Naive thymus-derived CD8-positive, alpha-beta T cell (primary cell): ENCODE results near the gene DRAM1. TPM values are rescaled to one million over a fixed set of nuclear protein-coding genes. Genes with fewer than 3 reads are reported as not detected.
"Not testable (repeated sequence)": the region's sequence is repeated elsewhere in the genome, so short reads cannot be mapped to it uniquely, and the experiment has no call there.

Source experiments
- ATAC-seq, 2 donors: fragments of 150-1000 bp; cut with Tn5 transposase in 1 of 2; sonication (Bioruptor Pico), chemical (Tn5 transposase) in 1 of 2; 1 replicate in 1 of 2; 2 replicates in 1 of 2; pipeline ENCODE4 v1.10.0; 2021; ENCODE audit warnings: mild to moderate bottlenecking in 2 of 2, moderate library complexity in 2 of 2
- POLR2A ChIA-PET: fragments of 350-600 bp; sonication (Branson Sonifier 250); formaldehyde crosslinking; loops from one replicate; lab custom pipeline; 2021; ENCODE audit warnings: antibody characterized with exemption; lab: Charles Lee
- DNase-seq, 10 donors: peaks; one replicate each; pipeline versions ENCODE4 v3.0.0 to v3.0.0-alpha.2; 2020 to 2022
- H3K27ac Mint-ChIP-seq, 10 donors: one replicate each; pipeline ENCODE4 v1.8.0; 2020 to 2022; ENCODE audit warnings: mild to moderate bottlenecking in 10 of 10, mixed read lengths in 10 of 10, moderate library complexity in 4 of 10, inconsistent platforms in 1 of 10
- H3K27me3 Mint-ChIP-seq, 5 donors: one replicate each; pipeline ENCODE4 v1.8.0; 2021 to 2022; ENCODE audit warnings: mixed read lengths in 5 of 5
- H3K36me3 Mint-ChIP-seq, 3 donors: one replicate each; pipeline ENCODE4 v1.8.0; 2020 to 2022; ENCODE audit warnings: mixed read lengths in 3 of 3, mild to moderate bottlenecking in 2 of 3, inconsistent platforms in 1 of 3
- H3K4me1 Mint-ChIP-seq, 4 donors: one replicate each; pipeline ENCODE4 v1.8.0; 2021 to 2022; ENCODE audit warnings: mixed read lengths in 4 of 4
- H3K4me3 Mint-ChIP-seq, 10 donors: one replicate each; pipeline ENCODE4 v1.8.0; 2020 to 2022; ENCODE audit warnings: mild to moderate bottlenecking in 10 of 10, mixed read lengths in 10 of 10, moderate library complexity in 6 of 10, inconsistent platforms in 1 of 10
- H3K9me3 Mint-ChIP-seq, 9 donors: one replicate each; pipeline ENCODE4 v1.8.0; 2020 to 2022; ENCODE audit warnings: mixed read lengths in 9 of 9, mild to moderate bottlenecking in 3 of 9, inconsistent platforms in 1 of 9, moderate library complexity in 1 of 9
- polyA plus RNA-seq, 3 donors: library from polyadenylated mRNA; unstranded; fragments of 300-500 nt; fragmentation: Illumina TruSeq; gene quantifications; one replicate each; pipeline ENCODE4 v1.2.3, GENCODE V29; 2021
- total RNA-seq, 8 experiments: library from RNA in 2 of 8; stranded (reverse) in 2 of 8; gene quantifications; one replicate each; pipeline ENCODE4 v1.2.3 and lab custom pipeline; 2021 to 2026

DRAM1 gene
- total and polyA plus RNA-seq, 5 experiments from 2014 or later: 1.2 to 3.3 (median 1.6) TPM

DNA sequence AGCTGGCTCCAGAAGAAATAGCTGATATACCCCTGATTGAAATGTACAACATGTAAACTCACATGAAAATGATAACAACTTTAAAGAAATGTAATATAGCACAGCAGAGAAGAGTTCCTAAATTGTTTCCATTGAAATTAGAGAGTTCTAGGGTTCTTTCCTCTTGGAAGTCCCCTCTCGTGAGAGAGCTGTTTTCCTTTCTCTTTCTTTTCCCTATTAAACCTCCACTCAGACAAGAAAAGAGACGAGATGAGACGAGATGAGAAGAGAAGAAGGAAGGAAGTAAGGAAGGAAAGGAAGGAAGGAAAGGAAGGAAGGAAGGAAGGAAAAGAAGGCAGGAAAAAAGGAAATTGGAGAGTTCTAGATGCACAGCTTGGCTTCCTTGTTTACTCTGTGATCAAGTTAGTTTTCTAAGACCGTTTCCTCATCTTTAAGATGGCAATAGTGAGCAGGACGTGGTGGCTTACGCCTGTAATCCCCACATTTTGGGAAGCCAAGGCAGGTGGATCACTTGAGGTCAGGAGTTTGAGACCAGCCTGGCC, 11.9 kb downstream of the DRAM1 start:
- POLR2A ChIA-PET: no interaction called here
- ATAC-seq (no peak), DNase-seq (no peak)
- peaks cover 0 to 9% (median 4%) of the 10 kb centered on the region in 4 donors for H3K4me1 Mint-ChIP-seq
- H3K27me3 Mint-ChIP-seq: no peaks in the 10 kb centered on the region
- no peak overlapping the region for H3K4me3 Mint-ChIP-seq
- no peaks in the 10 kb centered on the region for H3K9me3 Mint-ChIP-seq
- H3K27ac Mint-ChIP-seq: no peak overlapping the region
- H3K36me3 Mint-ChIP-seq: no peaks in the 10 kb centered on the region

DNA sequence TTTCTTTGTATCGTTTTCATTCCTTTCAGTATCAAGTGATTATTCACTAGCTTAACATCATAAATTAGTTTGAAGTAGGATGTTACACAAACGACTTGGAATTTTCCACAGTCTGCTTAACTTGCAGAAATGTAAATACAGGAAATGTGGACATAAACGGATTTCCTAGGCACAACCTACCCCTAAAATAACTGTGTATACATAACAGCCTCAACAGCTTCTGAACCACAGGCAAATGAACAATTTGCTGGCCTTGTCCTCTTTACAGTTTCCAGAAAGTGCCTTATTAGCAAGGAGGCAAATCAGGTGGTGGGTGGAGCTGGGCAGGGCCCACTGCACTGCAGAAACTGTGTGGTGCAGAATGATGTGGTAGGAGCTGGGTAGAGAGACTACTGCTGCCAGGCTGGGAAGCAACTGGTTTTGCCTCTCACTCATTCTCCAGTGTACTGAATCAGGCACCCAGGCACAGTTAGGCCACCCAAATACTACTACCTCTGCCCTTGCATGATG, 14.1 kb downstream of the DRAM1 start:
- POLR2A ChIA-PET: interaction anchor here (0.6 kb wide), 1 partner anchor 24 kb away, joined by 4 read pairs; no protein-coding TSS in a partner anchor
- ATAC-seq (no peak), DNase-seq (no peak)
- Mint-ChIP-seq H3K4me1 (peaks cover 0 to 4% (median 1%) of the 10 kb centered on the region in 4 donors), H3K9me3 (no peaks in the 10 kb centered on the region), H3K27me3 (no peaks in the 10 kb centered on the region), H3K36me3 (no peaks in the 10 kb centered on the region), H3K4me3 (no peak overlapping the region), H3K27ac (no peak overlapping the region)

DNA sequence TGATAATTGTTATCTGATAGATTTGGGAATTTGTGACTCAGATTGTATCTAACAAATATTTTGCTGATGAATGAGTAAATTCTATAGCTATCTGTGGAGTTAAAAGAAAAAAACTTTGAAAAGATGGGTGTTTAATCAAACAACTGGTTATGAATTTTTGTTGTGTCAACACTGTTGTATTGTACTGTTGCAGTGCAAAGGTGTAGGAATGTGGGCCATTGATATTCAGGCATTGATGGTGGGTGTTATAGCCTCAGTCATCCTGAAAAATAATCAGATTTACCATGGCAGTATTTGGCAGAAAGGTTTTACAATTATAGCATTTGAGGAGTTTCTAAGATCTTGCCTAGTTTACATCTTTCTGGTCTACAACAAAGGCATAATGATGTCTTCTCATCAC, 15.4 kb downstream of the DRAM1 start:
- H3K27me3 Mint-ChIP-seq: no peaks in the 10 kb centered on the region
- peaks cover 0 to 2% (median 0%) of the 10 kb centered on the region in 3 donors for H3K36me3 Mint-ChIP-seq
- POLR2A ChIA-PET: no interaction called here
- peaks cover 0 to 4% (median 1%) of the 10 kb centered on the region in 4 donors for H3K4me1 Mint-ChIP-seq
- ATAC-seq (no peak), DNase-seq (no peak)
- H3K27ac Mint-ChIP-seq: no peak overlapping the region
- H3K9me3 Mint-ChIP-seq: no peaks in the 10 kb centered on the region
- H3K4me3 Mint-ChIP-seq: no peak overlapping the region

DNA sequence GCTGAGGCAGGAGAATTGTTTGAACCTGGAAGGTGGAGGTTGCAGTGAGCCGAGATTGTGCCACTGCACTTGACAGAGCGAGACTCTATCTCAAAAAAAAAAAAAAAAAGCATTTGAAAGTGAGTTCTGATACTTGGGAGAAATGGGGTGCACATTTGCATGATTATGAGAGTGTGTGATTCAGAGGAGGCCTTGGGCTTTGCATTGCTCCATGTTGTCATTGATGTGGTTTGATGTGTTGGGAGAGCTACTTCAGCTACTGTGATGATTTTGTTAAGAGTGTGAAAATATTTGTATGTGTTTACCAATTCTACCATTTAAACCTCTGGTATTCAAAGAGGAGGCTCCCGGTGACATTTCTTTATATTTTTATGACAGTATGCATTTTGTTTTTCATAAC, 24.4 kb downstream of the DRAM1 start:
- peak overlapping the region in 1 of 10 donors; percentile 67 for H3K27ac Mint-ChIP-seq
- POLR2A ChIA-PET: interaction anchor here (0.7 kb wide), 1 partner anchor 573 kb away, joined by 4 read pairs; no protein-coding TSS in a partner anchor
- DNase-seq (no peak), ATAC-seq (no peak)
- H3K9me3 Mint-ChIP-seq: no peaks in the 10 kb centered on the region
- H3K36me3 Mint-ChIP-seq: peaks cover 0 to 25% (median 4%) of the 10 kb centered on the region in 3 donors
- H3K27me3 Mint-ChIP-seq: no peaks in the 10 kb centered on the region
- H3K4me1 Mint-ChIP-seq: peaks cover 0 to 2% (median 0%) of the 10 kb centered on the region in 4 donors
- no peak overlapping the region for H3K4me3 Mint-ChIP-seq

DNA sequence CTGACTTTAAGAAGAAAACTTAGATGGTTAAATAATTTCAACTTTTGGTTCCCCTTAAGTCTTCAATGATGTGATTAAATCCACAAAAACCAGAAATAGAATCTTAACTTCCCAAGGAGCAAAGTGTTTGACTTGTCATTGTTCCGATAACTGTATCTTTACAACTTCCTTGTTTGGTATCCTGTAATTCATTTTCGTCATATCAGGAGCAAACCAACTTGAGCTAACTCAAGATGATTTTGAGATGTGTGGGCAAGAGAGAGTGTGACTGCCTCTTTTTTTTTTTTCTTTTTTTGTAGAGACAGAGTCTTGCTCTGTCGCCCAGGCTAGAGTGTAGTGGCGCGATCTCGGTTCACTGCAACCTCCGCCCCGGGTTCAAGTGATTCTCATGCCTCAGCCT, 25.3 kb downstream of the DRAM1 start:
- no peak for ATAC-seq
- POLR2A ChIA-PET: no interaction called here
- H3K9me3 Mint-ChIP-seq: no peaks in the 10 kb centered on the region
- no peaks in the 10 kb centered on the region for H3K27me3 Mint-ChIP-seq
- peaks cover 0 to 23% (median 4%) of the 10 kb centered on the region in 3 donors for H3K36me3 Mint-ChIP-seq
- H3K27ac Mint-ChIP-seq: no peak overlapping the region
- peaks cover 0 to 2% (median 0%) of the 10 kb centered on the region in 4 donors for H3K4me1 Mint-ChIP-seq
- DNase-seq: no peak
- no peak overlapping the region for H3K4me3 Mint-ChIP-seq

DNA sequence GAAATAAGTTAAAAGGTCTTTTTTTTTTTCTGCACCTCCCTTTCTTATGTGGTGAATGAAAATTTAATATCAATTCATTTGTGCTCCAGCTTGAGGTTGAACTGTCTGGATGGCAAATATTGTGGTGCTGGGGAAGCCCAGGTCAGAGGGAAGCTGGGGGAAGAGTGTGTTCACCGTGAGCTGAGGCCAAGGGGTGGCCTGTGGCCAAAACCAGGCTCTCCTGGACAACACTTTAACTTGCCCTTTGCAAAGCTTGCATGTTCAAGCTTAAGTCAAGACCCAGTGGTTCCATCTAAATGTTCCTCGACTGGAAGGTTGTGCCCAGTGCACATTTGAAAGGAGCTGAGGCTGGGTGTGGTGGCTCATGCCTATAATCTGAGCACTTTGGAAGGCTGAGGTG, 28.8 kb downstream of the DRAM1 start:
- Mint-ChIP-seq H3K4me3 (no peak overlapping the region), H3K9me3 (no peaks in the 10 kb centered on the region), H3K27me3 (no peaks in the 10 kb centered on the region), H3K36me3 (peaks cover 0 to 10% (median 9%) of the 10 kb centered on the region in 3 donors), H3K27ac (no peak overlapping the region), H3K4me1 (peaks cover 0 to 16% (median 0%) of the 10 kb centered on the region in 4 donors)
- POLR2A ChIA-PET: no interaction called here
- ATAC-seq: no peak
- DNase-seq: no peak

DNA sequence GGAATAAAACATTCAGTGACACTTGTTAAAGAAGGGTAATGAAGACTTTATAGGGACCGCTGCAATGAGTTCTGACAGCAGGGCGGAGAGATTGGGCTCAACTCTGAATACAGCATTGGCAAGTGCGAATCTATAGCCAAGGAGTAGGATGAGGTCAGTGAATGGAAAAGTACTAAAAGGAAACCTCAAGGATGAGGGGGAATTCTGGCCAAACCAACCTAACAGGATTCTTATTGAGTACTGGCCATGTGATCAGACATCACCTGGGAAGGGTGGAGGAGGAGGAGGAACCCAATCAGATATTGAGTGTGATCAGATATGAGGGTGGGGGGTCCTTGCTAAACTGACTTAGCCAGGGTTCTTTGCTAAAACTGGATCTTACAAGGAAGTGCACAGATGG, 31.0 kb downstream of the DRAM1 start:
- ATAC-seq (no peak), DNase-seq (no peak)
- H3K9me3 Mint-ChIP-seq: no peaks in the 10 kb centered on the region
- H3K36me3 Mint-ChIP-seq: peaks cover 0 to 6% (median 0%) of the 10 kb centered on the region in 3 donors
- no peaks in the 10 kb centered on the region for H3K27me3 Mint-ChIP-seq
- H3K4me3 Mint-ChIP-seq: no peak overlapping the region
- peaks cover 0 to 14% (median 0%) of the 10 kb centered on the region in 4 donors for H3K4me1 Mint-ChIP-seq
- POLR2A ChIA-PET: no interaction called here
- no peak overlapping the region for H3K27ac Mint-ChIP-seq

DNA sequence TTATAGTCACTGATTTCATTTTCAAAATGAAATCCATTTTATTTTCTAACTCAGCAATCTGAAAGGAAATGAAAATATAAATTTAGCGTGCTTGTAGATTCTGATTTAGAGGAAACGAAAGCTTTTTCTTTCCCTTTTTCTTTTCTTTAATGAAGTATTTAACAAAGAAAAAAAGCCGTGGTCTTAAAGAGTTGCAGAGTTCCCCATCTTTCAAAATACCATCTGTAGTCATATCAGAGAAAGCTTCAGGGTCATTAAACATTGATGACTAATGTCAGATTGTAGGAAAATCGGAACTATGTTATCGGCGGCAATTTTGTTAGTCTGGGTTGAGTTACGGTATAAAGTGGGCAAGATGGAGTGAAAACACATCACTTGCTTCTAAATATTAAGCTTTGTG, 32.3 kb downstream of the DRAM1 start:
- Mint-ChIP-seq H3K9me3 (no peaks in the 10 kb centered on the region), H3K36me3 (peaks cover 0 to 6% (median 0%) of the 10 kb centered on the region in 3 donors), H3K4me1 (peaks cover 0 to 14% (median 0%) of the 10 kb centered on the region in 4 donors), H3K4me3 (peak overlapping the region in 3 of 10 donors; percentile 19 to 50 (median 41)), H3K27me3 (no peaks in the 10 kb centered on the region), H3K27ac (no peak overlapping the region)
- ATAC-seq (no peak), DNase-seq (no peak)
- POLR2A ChIA-PET: interaction anchor here (0.6 kb wide), 1 partner anchor 40 kb away, joined by 3 read pairs; no protein-coding TSS in a partner anchor

DNA sequence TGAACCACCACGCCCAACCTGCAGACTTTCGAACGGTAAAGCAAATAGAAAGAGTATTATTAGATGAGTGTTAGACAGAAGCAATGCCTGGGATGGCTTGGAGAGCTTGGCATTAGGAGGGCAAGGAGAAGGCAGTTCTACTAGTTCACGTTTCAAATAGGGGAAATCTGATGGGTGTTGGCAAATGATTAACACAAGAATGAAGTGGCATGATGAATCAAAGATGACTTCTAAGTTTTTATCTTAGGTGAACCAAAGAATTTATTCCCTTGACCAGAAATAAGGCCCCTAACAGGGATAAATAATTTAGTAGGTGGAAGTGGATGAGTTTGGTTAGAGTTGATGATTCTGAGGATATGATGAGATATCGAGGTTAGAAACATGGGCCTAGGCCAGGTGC, 38.5 kb downstream of the DRAM1 start:
- no peak overlapping the region for H3K27ac Mint-ChIP-seq
- peaks cover 0 to 3% (median 0%) of the 10 kb centered on the region in 5 donors for H3K27me3 Mint-ChIP-seq
- peaks cover 2 to 13% (median 7%) of the 10 kb centered on the region in 4 donors for H3K4me1 Mint-ChIP-seq
- H3K9me3 Mint-ChIP-seq: no peaks in the 10 kb centered on the region
- no peak overlapping the region for H3K4me3 Mint-ChIP-seq
- POLR2A ChIA-PET: interaction anchor here (0.7 kb wide), 1 partner anchor 25 kb away, joined by 4 read pairs; no protein-coding TSS in a partner anchor
- DNase-seq (no peak), ATAC-seq (no peak)
- peaks cover 0 to 2% (median 0%) of the 10 kb centered on the region in 3 donors for H3K36me3 Mint-ChIP-seq

DNA sequence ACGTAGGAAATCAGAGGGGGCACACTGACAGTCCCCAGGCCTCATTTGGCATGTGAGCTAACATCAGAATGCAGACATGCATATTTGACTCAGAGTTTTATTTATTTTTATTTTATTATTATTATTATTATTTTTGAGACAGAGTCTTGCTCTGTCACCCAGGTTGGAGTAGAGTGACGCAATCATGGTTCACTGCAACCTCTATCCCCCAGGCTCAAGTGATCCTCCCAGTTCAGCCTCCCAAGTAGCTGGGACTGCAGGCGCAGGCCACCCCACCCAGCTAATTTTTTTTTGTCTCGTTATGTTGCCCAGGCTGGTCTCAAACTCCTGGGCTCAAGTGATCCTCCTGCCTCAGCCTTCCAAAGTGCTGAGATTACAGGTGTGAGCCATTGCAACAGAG, 41.4 kb downstream of the DRAM1 start:
- H3K9me3 Mint-ChIP-seq, H3K4me3 Mint-ChIP-seq, ATAC-seq, H3K36me3 Mint-ChIP-seq, POLR2A ChIA-PET, H3K27ac Mint-ChIP-seq, DNase-seq, H3K27me3 Mint-ChIP-seq: not testable (repeated sequence)
- peaks cover 2 to 13% (median 7%) of the 10 kb centered on the region in 4 donors for H3K4me1 Mint-ChIP-seq

DNA sequence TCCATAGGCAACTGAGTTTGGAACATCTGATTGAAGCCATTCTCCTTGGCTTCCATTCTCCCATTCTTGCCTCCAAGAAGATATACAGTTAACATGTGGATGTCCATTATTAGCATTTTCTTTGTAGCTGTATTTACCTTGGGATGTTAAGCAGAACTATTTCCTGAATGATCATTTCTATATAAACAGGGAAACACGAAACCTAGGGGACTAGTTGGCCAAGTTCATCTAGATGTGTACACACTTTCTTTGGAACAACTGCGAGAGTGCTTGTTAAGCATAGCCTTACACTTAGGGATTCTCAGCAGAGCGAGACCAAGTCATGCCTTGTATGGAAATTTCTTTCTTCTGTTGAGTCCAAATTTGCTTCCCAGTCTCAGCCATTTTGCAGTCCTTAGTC, 42.1 kb downstream of the DRAM1 start:
- Mint-ChIP-seq H3K4me3 (no peak overlapping the region), H3K27ac (no peak overlapping the region), H3K36me3 (peaks cover 0 to 2% (median 0%) of the 10 kb centered on the region in 3 donors), H3K4me1 (peaks cover 2 to 13% (median 7%) of the 10 kb centered on the region in 4 donors), H3K9me3 (no peaks in the 10 kb centered on the region), H3K27me3 (peaks cover 0 to 3% (median 0%) of the 10 kb centered on the region in 5 donors)
- DNase-seq (no peak), ATAC-seq (no peak)
- POLR2A ChIA-PET: no interaction called here

DNA sequence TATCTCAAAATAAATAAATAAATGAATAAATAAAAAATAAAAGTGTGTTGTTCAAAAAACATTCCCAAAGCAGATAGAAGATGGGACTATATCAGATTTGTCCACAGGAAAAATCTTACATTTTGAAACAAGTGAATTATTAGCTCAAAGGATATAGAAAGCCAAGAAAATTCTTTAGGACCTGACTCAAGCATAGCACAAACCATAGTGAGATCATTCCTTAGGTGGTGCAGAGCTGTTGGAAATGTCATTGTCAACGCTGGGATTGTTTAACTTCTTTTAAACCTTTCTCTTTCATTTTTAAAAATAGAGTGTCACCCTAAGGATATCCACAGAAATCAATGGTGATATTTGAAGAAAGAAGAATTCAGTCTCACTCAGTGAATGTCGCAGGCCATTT, 43.5 kb downstream of the DRAM1 start:
- Mint-ChIP-seq H3K27ac (no peak overlapping the region), H3K27me3 (peaks cover 0 to 3% (median 0%) of the 10 kb centered on the region in 5 donors), H3K36me3 (no peaks in the 10 kb centered on the region), H3K4me3 (no peak overlapping the region), H3K9me3 (no peaks in the 10 kb centered on the region), H3K4me1 (peaks cover 2 to 13% (median 7%) of the 10 kb centered on the region in 4 donors)
- POLR2A ChIA-PET: interaction anchor here (0.6 kb wide), 1 partner anchor 25 kb away, joined by 3 read pairs; no protein-coding TSS in a partner anchor
- no peak for ATAC-seq
- DNase-seq: no peak

DNA sequence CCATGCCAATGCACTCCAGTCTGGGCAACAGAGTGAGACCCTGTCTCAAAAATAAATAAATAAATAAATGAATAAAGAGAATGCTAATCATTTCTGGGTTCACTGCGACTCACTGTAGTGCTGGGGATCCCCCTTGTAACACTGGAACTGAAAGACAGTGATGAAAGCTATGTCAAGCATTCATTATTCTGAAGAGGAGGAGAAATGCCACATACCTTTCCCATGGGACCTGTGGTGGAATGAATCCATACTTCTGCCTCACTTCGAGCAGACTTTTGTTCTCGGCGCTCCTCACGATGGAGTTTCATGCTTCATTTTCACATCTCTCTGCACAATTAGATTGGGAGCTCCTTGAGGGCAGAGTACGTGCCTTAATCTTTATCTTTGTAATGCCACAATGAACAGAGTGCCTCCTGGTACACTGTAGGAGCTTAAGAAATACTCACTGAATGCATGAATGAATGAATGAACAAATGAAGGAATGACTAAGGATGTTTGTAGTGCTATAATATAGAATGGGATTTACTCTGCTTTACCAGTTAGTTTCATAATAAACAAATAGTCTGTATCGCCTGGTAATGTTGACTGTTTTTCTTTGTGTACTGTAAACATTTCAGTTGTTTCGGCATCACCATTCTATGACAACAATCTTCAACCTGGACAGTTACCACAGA, 45.8 kb downstream of the DRAM1 start:
- Mint-ChIP-seq H3K36me3 (no peaks in the 10 kb centered on the region), H3K27me3 (peaks cover 0 to 7% (median 1%) of the 10 kb centered on the region in 5 donors), H3K4me1 (peaks cover 0 to 3% (median under 1%) of the 10 kb centered on the region in 4 donors), H3K9me3 (no peaks in the 10 kb centered on the region), H3K4me3 (no peak overlapping the region), H3K27ac (no peak overlapping the region)
- ATAC-seq: no peak
- no peak for DNase-seq
- POLR2A ChIA-PET: no interaction called here
